Neural cell (in vitro differentiated cells): ENCODE data around the gene MYLIP.

Experiments used
- SMC3 ChIP-seq: fragments of 450-650 bp; conservative IDR thresholded peaks from 2 replicates; pipeline ENCODE4 v1.6.1; 2014; ENCODE audit warnings: antibody characterized with exemption, mild to moderate bottlenecking, moderate library complexity; ENCODE audit not compliant: poor library complexity
- TF ChIP-seq, protein P1 (sequence below): fragments of 450-650 bp; IDR thresholded peaks from 2 replicates; pipeline ENCODE4 v1.5.1; 2014; ENCODE audit warnings: antibody characterized with exemption, mild to moderate bottlenecking, moderate library complexity; ENCODE audit not compliant: poor library complexity, severe bottlenecking

DNA sequence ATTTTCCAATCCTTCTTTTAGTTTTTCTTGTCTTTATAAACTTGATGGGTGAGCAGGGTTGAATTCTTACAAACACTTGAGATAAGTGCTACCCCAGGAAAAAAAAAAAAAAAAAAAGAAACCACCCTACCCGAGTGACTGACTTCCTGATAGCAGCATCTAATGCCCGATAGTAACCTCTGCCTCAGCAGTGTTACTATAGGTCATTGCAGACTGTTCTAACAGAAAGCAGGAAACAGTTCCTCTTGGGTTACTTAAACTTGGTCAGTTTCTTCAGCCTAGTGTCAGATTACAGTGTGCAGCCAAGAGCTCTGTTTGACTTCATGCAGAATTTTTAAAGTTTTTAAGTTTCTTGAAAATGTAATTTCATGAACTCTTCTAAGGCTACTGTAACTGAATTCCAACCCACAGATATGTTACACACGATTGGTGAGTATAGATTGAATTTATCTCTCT, 2.1 kb downstream of the MYLIP start:
- TF ChIP-seq, protein P1, sequence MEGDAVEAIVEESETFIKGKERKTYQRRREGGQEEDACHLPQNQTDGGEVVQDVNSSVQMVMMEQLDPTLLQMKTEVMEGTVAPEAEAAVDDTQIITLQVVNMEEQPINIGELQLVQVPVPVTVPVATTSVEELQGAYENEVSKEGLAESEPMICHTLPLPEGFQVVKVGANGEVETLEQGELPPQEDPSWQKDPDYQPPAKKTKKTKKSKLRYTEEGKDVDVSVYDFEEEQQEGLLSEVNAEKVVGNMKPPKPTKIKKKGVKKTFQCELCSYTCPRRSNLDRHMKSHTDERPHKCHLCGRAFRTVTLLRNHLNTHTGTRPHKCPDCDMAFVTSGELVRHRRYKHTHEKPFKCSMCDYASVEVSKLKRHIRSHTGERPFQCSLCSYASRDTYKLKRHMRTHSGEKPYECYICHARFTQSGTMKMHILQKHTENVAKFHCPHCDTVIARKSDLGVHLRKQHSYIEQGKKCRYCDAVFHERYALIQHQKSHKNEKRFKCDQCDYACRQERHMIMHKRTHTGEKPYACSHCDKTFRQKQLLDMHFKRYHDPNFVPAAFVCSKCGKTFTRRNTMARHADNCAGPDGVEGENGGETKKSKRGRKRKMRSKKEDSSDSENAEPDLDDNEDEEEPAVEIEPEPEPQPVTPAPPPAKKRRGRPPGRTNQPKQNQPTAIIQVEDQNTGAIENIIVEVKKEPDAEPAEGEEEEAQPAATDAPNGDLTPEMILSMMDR: no peak
- TF ChIP-seq SMC3: no peak
